ENCODE results near the gene RUBCNL. TPM values are rescaled to one million over a fixed set of nuclear protein-coding genes. Genes with fewer than 3 reads are reported as not detected.

RUBCNL gene
- total and polyA plus RNA-seq, 2 donors (not counting 3 experiments of a cell fraction or from before 2014, with no cell fraction given) = not detected

GRCh38 chr13:46359714-46360113 lies 27.3 kb downstream of the RUBCNL start:
- FAIRE-seq = no peak
- BruUV-seq (replicated peaks) = no TSS peak

More at GRCh38 chr13:46359714-46360113, 27.3 kb downstream of the RUBCNL start:
- no peak overlapping the region for H3K27ac ChIP-seq (ENCODE audit: insufficient read depth, low read depth, low read length)
- no peaks in the 10 kb centered on the region for H3K9me3 ChIP-seq (replicated peaks; ENCODE audit: control insufficient read depth, insufficient read depth, low read length)
- ChIA-PET CTCF (no interaction called here), POLR2A (no interaction called here)
- DNase-seq (ENCODE audit: low read depth, low spot score) = no peak
- no peaks in the 10 kb centered on the region for H3K36me3 ChIP-seq (ENCODE audit: control insufficient read depth in 2 of 2, extremely low read depth in 1 of 2, insufficient read depth in 2 of 2, low read length in 2 of 2)
- H3K79me2 ChIP-seq (ENCODE audit: control insufficient read depth, insufficient read depth, low read length) = no peaks in the 10 kb centered on the region
- H3K9ac ChIP-seq (replicated peaks; ENCODE audit: extremely low read depth, insufficient read depth, low read length) = no peak overlapping the region
- H3K4me3 ChIP-seq (replicated peaks in 1 of 3; ENCODE audit: insufficient read depth in 1 of 3, low read depth in 1 of 3, low read length in 3 of 3) = no peak overlapping the region
- intact Hi-C loops (cut with micrococcal nuclease) = no loop called here
- no peaks in the 10 kb centered on the region for H3K4me1 ChIP-seq (ENCODE audit: control insufficient read depth, extremely low read depth, insufficient read depth, low read length)
- H4K20me1 ChIP-seq (replicated peaks; ENCODE audit: control insufficient read depth, extremely low read depth, insufficient read depth, low read length) = no peaks in the 10 kb centered on the region
- H3K9me1 ChIP-seq (replicated peaks; ENCODE audit: control insufficient read depth, extremely low read depth, insufficient read depth, low read length) = no peaks in the 10 kb centered on the region
- no peaks in the 10 kb centered on the region for H3K27me3 ChIP-seq (ENCODE audit: control insufficient read depth in 2 of 2, insufficient read depth in 2 of 2, low read length in 2 of 2)
- no peak for TF ChIP-seq GATA2 (IDR thresholded peaks at IDR 0.05; ENCODE audit: insufficient read depth, insufficient read length, low read depth, low read length)
- no peak for TF ChIP-seq EZH2 (IDR thresholded peaks at IDR 0.05; ENCODE audit: borderline replicate concordance, low read depth, low read length, severe bottlenecking)
- no peak for TF ChIP-seq MAX (IDR thresholded peaks at IDR 0.05; ENCODE audit: insufficient read depth, insufficient read length)
- TF ChIP-seq CTCF (IDR thresholded peaks at IDR 0.05; ENCODE audit: extremely low read depth in 1 of 2, insufficient read depth in 1 of 2, low read depth in 1 of 2, low read length in 2 of 2) = no peak
- TF ChIP-seq JUN (IDR thresholded peaks at IDR 0.05; ENCODE audit: borderline replicate concordance, insufficient read depth, insufficient read length, low read depth) = no peak
- no peak for TF ChIP-seq POLR2AphosphoS5 (IDR thresholded peaks at IDR 0.05; ENCODE audit: insufficient read depth, low read depth, low read length)
- no peak for TF ChIP-seq POLR2A (IDR thresholded peaks at IDR 0.05; ENCODE audit: low read depth, low read length)
- TF ChIP-seq MYC (IDR thresholded peaks at IDR 0.05; ENCODE audit: low read depth, low read length) = no peak
- no peak for TF ChIP-seq FOS (IDR thresholded peaks at IDR 0.05; ENCODE audit: borderline replicate concordance, insufficient read depth, low read length)
- no peak overlapping the region for H2AFZ ChIP-seq (ENCODE audit: low read depth, low read length)
- dilution Hi-C loops (cut with MboI; ENCODE audit: extremely low pct_ligation_motif_present, low sequenced_read_pairs) = no loop called here
- no peak overlapping the region for H3K4me2 ChIP-seq (ENCODE audit: insufficient read depth, low read length)
